Hepatocyte (in vitro differentiated cells): Measurements from ENCODE around the gene ALPK1. TPM values are rescaled to one million over a fixed set of nuclear protein-coding genes. Genes with fewer than 3 reads are reported as not detected.

ENCODE experiments used
- DNase-seq: peaks from one replicate; pipeline ENCODE4 v3.0.0-alpha.2; 2016; ENCODE audit warnings: low spot score
- H2AFZ ChIP-seq: fragments of 200-600 bp; sonication (generic); 2 replicates; pipeline ENCODE4 v1.6.0; 2016; ENCODE audit warnings: antibody characterized with exemption, mild to moderate bottlenecking
- H3K27ac ChIP-seq: fragments of 200-600 bp; sonication (generic); 2 replicates; pipeline ENCODE4 v1.5.1; 2016; ENCODE audit warnings: mild to moderate bottlenecking
- H3K27me3 ChIP-seq: fragments of 200-600 bp; sonication (generic); 2 replicates; pipeline ENCODE4 v1.6.1; 2016
- H3K36me3 ChIP-seq: fragments of 200-600 bp; sonication (generic); replicated peaks from 2 replicates; pipeline ENCODE4 v1.5.1; 2016; ENCODE audit warnings: low read depth; ENCODE audit not compliant: insufficient read depth
- H3K4me1 ChIP-seq: fragments of 200-600 bp; sonication (generic); 2 replicates; pipeline ENCODE4 v1.5.1; 2016; ENCODE audit warnings: mild to moderate bottlenecking, moderate library complexity; ENCODE audit not compliant: insufficient read depth
- H3K4me2 ChIP-seq: fragments of 200-600 bp; sonication (generic); 2 replicates; pipeline ENCODE4 v1.6.0; 2016
- H3K4me3 ChIP-seq: fragments of 200-600 bp; sonication (generic); 2 replicates; pipeline ENCODE4 v1.5.1; 2016; ENCODE audit warnings: mild to moderate bottlenecking
- H3K79me2 ChIP-seq: fragments of 200-600 bp; sonication (generic); 2 replicates; pipeline ENCODE4 v1.6.0; 2017; ENCODE audit warnings: mild to moderate bottlenecking
- H3K9me2 ChIP-seq: fragments of 200-600 bp; sonication (generic); replicated peaks from 2 replicates; pipeline ENCODE4 v1.6.0; 2017; ENCODE audit warnings: mild to moderate bottlenecking; ENCODE audit not compliant: insufficient read depth
- H3K9me3 ChIP-seq: fragments of 200-600 bp; sonication (generic); 2 replicates; pipeline ENCODE4 v1.5.1; 2016; ENCODE audit warnings: low read depth, mild to moderate bottlenecking
- H4K20me1 ChIP-seq: fragments of 200-600 bp; sonication (generic); 2 replicates; pipeline ENCODE4 v1.6.0; 2016; ENCODE audit warnings: mild to moderate bottlenecking; ENCODE audit not compliant: insufficient read depth, poor library complexity, severe bottlenecking
- CTCF ChIP-seq: fragments of 200-600 bp; sonication (generic); IDR thresholded peaks from 2 replicates; pipeline ENCODE4 v1.5.1; 2016; ENCODE audit warnings: antibody characterized with exemption, mild to moderate bottlenecking; ENCODE audit not compliant: poor library complexity
- EZH2 ChIP-seq: fragments of 200-600 bp; sonication (generic); IDR thresholded peaks from 2 replicates; pipeline ENCODE4 v1.6.1; 2016; ENCODE audit warnings: antibody characterized with exemption, mild to moderate bottlenecking, borderline replicate concordance
- EZH2phosphoT487 ChIP-seq: fragments of 200-600 bp; sonication (generic); IDR thresholded peaks from one replicate; pipeline ENCODE4 v1.6.1; 2018; ENCODE audit warnings: antibody characterized with exemption, mild to moderate bottlenecking, low read depth, moderate library complexity; ENCODE audit not compliant: unreplicated experiment, severe bottlenecking
- WGBS: methylation state at CpG from one replicate; pipeline ENCODE4 v1.1.6; 2016; ENCODE audit warnings: low lambda C conversion rate; ENCODE audit errors: missing lambda C conversion rate; 5-methylcytosine and 5-hydroxymethylcytosine counted together
- polyA plus RNA-seq: library from polyadenylated mRNA; unstranded; fragments of >200 nt; fragmentation: Nextera tagmentation; extraction: Ambion mirVana; gene quantifications from 2 replicates; pipeline ENCODE4 v1.2.1, GENCODE V29; 2016
- total RNA-seq: library from RNA; depleted of rRNA; stranded (reverse); fragments of >200 nt; gene quantifications from 2 replicates; pipeline ENCODE4 v1.2.3, GENCODE V29; 2014

ALPK1 gene
- total and polyA plus RNA-seq, 2 experiments from 2014 or later = 7.1 to 16.6 TPM

- H3K4me1 ChIP-seq = no peaks in the 10 kb centered on the region
- TF ChIP-seq EZH2 (no peak), EZH2phosphoT487 (no peak), CTCF (no peak)
Measured at GRCh38 chr4:112343330-112344080, 46.3 kb downstream of the ALPK1 start.

GRCh38 chr4:112348488-112349158, 51.5 kb downstream of the ALPK1 start:
- peak; percentile 68 for DNase-seq
- Histone ChIP-seq H3K4me1 (no peaks in the 10 kb centered on the region), H3K79me2 (no peaks in the 10 kb centered on the region), H3K27ac (no peak overlapping the region), H3K36me3 (no peaks in the 10 kb centered on the region), H3K9me2 (no peaks in the 10 kb centered on the region), H4K20me1 (no peaks in the 10 kb centered on the region), H3K27me3 (no peaks in the 10 kb centered on the region), H3K9me3 (no peaks in the 10 kb centered on the region), H3K4me2 (peak overlapping the region; percentile 17), H3K4me3 (no peak overlapping the region), H2AFZ (no peak overlapping the region)
- TF ChIP-seq EZH2phosphoT487 (no peak), CTCF (peak; percentile 30)
- WGBS = 27% methylated on average over 11 of the region's 11 CpGs

More at GRCh38 chr4:112343330-112344080, 46.3 kb downstream of the ALPK1 start:
- Histone ChIP-seq H3K27me3 (no peaks in the 10 kb centered on the region), H3K9me3 (no peaks in the 10 kb centered on the region), H3K79me2 (no peaks in the 10 kb centered on the region), H4K20me1 (no peaks in the 10 kb centered on the region), H2AFZ (no peak overlapping the region), H3K4me2 (no peak overlapping the region), H3K9me2 (no peaks in the 10 kb centered on the region), H3K27ac (no peak overlapping the region), H3K36me3 (no peaks in the 10 kb centered on the region), H3K4me3 (no peak overlapping the region)
- DNase-seq = no peak
- WGBS = 38% methylated on average over 10 of the region's 10 CpGs

- Histone ChIP-seq H3K4me2 (no peak overlapping the region), H3K4me3 (no peak overlapping the region), H3K79me2 (no peaks in the 10 kb centered on the region), H3K9me3 (no peaks in the 10 kb centered on the region), H3K27ac (no peak overlapping the region), H2AFZ (no peak overlapping the region), H3K36me3 (no peaks in the 10 kb centered on the region), H3K27me3 (no peaks in the 10 kb centered on the region), H4K20me1 (no peaks in the 10 kb centered on the region), H3K4me1 (no peaks in the 10 kb centered on the region), H3K9me2 (no peaks in the 10 kb centered on the region)
- no peak for DNase-seq
- TF ChIP-seq EZH2 = no peak
- no peak for TF ChIP-seq EZH2phosphoT487
- TF ChIP-seq CTCF = no peak
Measured at GRCh38 chr4:112352736-112353135, 55.6 kb downstream of the ALPK1 start.
